IPS-NIHi11 (cell line): ENCODE measurements around the gene PRIMA1.

Experiments
- DNase-seq: peaks from one replicate; pipeline ENCODE4 v3.0.0; 2012; ENCODE audit warnings: mixed read lengths, low spot score

Gene PRIMA1

DNA sequence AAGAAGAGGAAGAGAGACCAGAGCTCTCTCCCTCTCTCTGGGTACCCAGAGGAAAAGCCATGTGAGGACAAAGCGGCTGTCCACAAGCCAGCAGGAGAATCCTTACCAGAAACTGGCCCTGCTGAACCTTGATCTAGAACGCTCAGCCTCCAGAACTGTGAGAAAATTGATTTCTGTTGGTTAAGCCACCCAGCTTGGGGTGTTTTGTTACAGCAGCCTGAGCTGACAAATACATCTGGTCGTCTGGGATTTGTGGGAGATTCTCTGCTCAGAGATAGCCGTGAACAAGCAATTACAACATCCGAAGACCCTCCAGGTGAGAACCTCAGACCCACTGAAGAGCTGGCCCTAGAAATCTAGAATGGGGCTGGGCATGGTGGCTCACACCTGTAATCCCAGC is 6.5 kb upstream of the PRIMA1 start:
- DNase-seq = no peak

DNA sequence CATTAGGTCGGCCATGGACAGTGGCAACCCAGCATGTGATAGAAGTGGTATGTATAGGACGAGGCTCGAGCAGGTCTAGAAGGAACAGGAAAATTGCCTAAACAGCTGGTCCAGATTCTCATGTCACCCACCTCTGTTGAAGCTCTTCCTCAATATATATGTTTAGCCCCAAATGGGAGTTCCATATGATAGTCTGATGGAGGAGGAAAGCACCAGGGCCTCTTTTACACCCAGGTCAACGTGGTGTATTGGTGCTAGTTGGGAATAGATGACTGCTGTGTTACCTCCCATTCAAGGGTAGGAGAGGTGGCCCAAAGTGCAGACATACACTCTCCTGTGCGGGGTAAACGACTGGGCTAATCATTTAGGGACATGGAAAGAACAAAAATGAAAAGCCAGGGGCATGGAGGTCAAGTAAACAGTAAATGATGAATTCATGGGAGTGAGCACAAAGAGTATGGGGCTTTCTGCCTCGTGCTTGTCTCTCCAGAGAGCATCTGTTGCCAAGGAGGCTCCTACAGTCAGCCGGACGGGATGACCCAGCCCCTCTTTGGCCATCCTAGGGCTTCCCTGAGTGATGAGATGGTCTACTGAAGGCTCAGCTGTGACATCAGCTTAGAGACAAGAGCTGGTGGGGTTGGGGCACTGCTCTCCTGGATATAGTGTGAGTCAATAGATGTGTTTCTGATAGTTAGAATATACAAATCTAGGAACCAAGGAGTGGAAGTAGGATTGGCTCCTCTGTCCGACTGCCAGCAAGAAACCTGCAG is 5.5 kb upstream of the PRIMA1 start:
- DNase-seq = no peak

DNA sequence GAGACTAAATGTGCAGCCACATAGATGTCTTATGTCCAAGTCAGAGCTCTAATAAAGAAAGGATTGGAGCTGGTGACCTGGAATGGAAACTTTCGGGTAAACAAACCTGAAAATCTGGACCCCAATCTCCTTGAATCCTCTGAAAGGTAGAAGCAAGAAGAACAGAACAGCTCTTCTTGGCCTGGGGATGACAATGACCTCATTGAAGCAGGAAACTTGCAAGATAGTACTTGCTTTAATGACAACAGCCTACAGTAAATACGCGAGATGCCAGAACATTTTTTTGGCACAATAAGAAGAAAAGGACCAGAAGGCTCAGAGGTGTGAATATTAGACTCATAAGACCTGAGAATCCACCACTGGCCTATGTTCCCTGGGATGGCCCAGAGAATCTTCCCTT is 4.1 kb upstream of the PRIMA1 start:
- DNase-seq = no peak

DNA sequence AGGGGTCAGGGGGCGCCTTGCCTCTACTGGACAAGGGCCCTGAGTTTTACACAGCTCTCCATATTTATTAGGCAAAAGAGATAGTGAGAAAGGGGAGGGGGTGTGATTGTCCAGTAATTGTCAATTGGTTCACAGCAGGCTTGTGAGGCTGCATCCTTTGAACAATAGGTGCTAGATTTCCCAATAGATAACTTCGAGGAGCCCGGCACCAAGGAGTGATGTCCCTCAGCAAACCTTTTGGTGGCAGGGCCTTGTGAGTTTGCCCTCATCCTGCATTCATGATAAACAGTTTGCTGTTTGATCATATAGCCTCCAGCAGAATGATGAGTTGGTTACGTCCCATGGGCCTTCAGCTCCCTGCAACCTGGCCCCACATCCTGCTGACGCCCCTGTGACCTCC is 2.7 kb upstream of the PRIMA1 start:
- no peak for DNase-seq

DNA sequence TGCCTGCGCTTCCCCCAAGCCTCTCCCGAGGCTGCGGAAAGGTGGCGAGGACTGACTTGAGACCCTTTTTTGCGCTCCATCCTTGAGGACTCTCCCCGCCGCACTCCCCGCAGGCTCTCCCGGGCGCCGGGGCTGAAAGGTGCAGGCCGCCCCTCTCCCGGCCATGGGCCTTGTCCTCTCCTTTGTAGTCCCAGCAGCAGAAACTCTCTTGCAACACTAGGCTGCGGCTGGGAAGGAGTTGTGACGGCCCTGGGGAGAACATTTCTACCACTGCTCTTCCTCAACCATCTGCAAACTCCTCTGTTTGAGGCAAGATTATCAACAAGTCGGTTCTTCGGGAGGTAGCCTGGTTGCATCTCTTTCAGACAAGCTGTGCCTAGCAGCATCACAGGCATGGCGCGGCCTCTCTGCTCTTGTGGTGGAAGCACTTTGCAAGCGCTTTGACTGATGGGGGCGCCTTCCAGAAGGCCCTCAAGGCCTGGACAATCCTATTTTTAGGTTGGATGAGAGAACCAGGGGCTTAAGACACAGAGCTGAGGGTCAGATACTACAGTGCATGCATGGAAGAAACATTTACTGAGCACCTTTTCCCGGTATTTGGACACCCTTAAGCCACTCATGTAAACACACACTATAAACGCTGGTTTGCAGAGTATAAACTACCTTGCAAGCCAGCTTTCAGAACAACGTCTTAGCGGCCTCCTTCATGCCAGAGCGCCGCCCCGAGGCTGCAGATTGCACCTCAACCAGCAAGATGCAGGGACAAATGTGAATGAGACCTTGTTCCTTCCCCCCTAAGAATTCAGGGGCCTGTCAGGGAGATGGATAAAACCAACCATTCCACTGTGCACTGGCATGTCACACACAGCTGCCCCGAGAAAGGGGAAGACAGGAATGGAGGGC is 1.2 kb upstream of the PRIMA1 start:
- no peak for DNase-seq

DNA sequence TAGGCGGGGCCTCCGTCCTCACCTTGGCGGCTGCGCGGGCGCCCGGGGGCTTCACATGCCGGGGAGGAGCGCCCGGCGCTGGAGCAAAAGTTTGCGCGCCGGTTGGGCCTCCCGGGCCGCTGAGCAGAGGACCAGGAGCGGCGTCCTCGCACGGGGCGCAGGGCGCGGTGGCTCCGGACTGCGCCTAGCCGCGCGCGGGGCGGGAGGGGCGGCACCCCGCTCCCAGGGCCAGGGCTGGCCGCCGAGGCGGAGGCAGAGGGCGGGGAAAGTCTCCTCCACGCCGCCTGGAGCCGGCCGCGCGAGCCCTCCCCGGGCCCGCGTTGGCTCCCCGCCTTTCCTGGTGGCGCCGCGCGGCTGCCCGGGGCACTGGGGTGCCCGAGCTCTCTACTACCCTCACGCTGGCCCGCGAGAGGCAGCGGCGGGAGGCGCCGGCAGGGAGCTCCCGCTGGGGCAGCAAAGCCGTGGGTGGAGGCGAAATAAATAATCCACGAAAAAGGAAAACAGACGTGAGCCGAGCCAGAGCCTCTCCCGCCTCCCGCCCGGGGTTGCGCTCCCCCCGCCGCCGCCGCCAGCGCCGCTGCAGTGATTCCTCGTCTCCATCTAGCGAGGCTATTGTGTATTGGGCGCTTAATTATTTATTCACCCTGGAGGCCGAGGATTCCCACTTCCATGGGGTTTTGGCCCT is 400 bp upstream of the PRIMA1 start:
- peak; percentile 81 for DNase-seq

DNA sequence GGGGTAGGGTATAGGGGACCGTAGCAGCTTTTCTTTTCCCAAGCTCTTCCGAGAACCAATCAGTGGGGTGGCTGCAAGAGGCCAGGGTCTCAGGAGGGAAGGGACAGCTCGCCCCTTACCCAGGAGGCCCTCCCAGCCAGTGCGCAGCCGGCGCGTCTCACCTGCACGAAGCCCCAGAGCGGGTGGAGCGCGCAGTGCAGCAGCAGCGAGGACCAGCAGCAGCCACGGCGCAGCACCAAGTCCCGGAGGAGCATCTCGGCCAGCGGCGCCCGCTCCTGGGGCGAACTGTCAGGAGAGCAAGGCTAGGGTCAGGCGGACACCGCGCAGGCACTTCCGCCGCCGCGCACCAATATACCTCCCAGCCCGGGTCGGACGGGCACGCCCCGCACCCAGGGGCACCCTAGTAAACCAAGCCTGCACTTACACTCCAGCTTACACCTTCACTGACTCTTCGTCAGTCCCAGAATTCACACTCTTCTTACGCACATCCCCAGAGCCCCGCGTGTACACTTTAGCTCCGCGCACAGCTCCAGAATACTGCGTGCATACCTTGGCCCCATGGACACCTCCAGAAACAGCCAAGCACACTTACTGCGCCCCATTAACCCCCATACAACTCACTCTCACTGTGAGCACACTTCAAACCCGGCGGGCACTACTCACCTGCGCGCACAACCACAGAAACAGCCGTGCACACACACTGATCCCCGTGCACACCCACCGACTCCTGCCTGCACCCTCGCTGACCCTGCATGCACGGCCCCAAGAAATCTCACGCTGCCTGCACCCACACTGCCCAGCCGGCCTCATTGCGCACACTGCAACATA is 606 bp downstream of the PRIMA1 start:
- DNase-seq = peak; percentile 72

DNA sequence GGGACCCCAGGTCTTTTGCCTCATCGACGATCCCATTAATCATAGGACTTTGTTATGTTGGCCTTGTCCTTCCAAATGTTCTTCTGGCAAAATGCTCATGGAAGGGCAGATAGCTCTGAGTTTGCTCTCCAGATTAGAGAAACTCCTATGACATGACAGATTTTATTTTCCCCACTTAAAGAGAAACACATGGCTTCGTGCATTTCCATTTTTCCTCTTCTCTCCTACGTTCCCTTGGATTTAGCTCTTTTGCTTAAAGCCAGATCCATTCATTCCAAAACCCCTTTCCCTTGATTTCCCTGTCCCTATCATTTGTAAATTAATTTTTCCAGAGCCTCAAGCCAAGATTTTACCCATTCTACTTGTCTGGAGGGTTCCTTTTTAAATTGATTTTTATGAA is 2.9 kb downstream of the PRIMA1 start:
- DNase-seq = no peak

DNA sequence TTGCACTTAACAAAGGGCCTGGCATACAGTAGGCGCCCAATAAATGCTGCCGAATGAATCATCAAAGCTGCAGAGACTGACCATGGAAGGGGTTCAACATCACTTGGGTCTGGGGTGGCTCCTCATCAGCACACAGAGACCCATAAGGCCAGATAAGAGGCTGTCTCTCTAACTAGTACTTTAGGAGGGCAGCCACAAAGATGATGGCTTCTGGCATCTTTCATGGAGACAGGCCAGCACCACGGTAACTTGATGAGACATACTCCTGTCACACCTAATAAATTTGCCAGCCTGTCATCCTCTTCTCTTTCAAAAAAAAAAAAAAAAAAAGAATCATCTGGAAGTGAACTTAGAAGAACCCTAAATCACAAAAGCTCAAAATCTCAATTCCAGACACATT is 3.4 kb downstream of the PRIMA1 start:
- no peak for DNase-seq

DNA sequence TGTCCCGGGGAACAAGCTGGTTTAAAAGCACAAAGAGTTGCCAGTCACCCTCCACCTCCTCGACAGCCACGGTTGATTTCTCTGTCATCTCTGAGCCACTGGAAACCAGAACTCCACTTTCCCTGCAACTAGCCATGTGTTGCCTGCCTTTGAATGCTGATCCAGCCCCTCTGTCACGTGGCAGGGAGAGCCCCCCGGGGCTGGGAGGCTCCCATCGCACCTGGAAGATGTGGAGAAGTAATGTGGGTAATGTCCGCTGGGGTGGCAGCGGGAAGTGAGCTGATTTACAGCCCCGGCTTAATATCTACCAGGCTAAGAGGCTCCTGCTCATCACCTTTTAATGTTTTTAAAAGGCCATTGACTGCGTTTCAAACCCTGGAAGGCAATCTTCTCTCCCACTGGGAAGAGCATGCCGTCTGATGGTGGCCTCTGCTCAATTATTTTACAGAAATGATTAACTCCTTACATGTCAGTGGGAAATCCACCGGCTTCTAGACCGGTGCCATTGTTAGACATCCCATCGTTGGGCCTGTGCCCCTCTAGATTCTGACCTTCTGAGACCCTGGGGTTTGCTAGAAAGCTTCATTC is 7.4 kb downstream of the PRIMA1 start:
- no peak for DNase-seq

DNA sequence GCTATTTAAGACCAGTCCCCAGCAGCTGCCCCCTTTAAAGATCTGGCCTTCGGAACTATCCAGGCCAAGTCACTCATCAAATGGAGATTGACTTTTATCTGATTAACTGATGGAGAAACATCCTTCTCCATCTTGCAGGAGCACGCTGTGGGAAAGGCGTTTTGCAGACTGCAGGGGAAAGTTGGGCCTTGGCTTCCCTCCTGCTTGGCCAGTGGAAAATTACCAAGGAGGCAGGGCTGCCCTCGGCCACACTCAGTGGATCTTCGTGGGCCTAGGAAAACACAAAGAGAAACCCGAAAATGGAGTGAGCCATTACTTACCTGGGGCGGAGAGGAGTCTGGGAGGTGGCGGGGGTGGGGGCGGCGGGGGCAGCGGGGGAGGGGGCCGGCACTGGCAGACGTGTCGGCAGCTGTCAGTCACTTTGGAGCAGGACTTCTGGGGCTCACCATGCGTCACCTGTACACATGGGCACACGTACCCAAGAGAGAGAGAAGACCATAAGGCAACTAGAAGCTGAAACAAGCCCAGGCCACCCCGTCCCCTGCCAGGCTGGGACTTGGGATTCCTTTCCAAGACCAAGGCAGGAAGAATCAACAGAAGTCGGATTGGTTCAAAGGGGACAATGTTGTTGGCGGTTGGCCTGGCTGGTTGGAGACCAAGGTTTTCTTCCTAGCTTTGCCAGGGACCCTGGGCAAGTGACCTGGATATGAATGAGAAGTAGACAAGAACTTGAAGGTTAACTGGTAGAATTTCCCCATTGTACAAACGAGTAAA is 9.2 kb downstream of the PRIMA1 start:
- DNase-seq = no peak

DNA sequence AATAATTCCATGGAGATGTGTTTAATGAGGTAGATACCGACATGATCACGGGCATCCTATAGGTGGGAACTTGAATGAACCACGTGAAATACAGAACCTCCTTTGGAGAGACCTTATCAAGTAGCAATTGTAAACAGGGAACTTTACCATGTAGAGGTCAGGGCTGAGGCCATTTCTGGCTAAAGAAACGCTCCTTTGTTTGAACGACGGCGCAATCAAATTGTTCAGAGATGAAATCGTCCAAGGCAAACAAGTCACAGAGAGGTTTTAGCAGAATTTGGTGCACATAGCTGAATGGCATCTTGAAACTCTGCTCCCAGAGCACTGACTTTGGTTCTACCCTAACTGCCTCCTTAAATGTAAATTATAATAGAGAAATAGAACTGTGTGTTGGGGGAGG is 9.8 kb downstream of the PRIMA1 start:
- DNase-seq = no peak

DNA sequence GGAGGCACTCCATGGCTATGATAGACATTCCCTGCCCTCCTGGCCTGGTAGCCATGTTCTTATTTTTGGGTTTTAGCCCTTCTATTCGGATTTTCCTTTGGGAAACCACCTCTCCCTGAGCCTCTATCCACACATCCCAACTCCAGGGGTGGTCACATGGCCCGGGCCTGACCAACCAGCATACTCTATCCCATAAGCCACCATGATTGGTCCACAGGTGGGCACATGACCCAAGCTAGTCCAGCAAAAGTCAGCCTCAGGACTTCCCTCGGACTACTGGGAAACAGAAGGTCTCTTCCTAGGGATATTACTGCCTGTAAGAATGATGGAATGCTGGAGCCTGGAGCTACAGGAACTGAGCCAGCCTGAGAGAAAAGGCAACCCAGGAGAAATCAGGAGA is 12.5 kb downstream of the PRIMA1 start:
- DNase-seq = peak; percentile 39

DNA sequence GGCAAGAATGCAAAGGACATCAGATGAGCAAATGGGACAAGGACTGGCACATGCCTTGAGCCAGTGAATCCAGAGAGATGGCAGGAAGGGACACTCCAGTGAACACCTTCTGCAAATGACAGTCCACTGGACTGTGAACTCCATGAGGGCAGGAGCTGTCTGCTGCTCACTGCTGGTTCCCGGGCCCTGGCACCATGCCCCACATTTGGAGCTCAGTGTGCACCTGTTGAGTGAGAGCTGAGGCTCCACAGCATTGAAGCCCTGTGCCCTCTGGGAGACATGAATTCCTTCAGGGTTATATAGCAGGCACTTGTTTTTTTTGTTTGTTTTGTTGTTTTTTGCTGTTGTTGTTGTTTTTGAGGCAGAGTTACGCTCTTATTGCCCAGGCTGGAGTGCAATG is 13.1 kb downstream of the PRIMA1 start:
- DNase-seq = no peak

DNA sequence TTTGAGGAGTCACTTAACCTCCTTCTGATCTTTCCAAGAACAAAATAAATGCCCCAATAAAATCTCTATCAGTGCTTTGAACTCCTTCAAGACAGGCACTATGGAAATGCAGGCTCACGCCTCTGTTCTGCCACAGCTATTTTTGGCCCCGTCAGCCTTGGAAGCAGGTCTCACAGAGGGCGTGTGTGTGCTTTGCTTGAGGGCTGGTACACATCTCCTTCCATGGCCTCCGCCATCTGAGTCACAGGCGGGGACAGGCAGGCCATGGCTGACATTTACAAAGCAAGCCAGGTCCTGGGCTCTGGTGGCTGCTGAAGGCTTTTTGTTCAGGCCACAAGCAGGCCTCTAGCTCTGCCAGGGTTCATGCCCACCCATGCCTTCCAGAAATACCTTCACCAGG is 16.0 kb downstream of the PRIMA1 start:
- DNase-seq = no peak

DNA sequence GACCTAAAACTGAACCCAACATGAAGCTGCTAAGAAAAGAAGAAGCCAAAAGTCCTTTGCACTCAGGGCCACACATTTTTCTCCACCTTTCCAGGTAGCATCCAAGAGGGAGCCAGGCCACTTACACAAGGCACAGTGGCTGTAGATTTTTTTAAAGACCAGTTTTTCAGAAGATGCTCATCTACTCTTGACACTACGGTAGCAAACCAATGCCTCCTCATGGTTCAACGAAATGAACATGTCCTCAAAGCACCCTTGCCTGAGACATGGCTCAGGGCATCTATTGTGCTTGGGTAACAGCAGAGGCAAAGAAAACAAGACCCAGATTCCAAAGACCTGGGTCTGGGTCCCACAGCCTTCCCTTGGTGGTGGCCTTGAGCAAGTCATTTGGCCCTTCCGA is 22.3 kb downstream of the PRIMA1 start:
- no peak for DNase-seq

DNA sequence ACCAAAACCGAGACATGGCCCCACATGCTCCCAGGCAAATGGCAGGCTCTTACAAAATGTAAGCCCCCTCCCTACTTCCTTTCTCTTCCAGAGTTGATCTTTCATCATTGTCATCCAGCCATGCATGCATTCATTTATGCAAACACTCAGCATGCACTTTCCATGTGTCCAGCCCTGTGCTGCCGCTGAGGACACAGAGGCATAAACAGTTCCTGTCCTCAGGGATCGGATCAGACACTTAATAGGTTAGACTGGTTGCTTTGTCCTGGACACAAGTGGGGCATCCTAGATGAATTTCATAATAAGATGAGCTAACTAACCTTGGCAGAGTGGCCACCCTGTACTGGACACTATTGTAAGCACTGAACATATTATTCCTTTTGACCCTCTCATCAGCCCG is 23.1 kb downstream of the PRIMA1 start:
- DNase-seq = no peak

DNA sequence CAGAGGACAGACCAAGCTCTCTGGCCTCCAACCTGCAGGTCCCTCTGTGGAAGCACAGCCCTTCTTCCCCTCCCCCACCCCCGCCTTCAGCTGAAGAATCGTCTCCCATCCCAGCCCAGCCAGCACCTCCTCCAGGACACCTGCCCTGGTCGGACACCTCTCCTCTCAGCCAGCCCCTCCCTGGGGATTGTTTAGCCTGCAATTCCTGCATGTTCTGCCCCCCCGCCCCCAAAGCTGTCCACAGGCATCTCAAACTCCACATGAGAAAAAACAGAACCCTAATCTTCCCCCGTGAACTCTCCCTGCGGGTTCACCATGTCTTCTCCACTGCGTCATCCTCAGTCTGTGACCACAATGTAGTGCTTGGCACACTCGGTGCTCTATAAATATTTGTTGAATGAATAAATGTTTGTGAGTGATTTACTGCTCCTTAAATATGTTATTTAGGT is 24.1 kb downstream of the PRIMA1 start:
- DNase-seq = no peak

DNA sequence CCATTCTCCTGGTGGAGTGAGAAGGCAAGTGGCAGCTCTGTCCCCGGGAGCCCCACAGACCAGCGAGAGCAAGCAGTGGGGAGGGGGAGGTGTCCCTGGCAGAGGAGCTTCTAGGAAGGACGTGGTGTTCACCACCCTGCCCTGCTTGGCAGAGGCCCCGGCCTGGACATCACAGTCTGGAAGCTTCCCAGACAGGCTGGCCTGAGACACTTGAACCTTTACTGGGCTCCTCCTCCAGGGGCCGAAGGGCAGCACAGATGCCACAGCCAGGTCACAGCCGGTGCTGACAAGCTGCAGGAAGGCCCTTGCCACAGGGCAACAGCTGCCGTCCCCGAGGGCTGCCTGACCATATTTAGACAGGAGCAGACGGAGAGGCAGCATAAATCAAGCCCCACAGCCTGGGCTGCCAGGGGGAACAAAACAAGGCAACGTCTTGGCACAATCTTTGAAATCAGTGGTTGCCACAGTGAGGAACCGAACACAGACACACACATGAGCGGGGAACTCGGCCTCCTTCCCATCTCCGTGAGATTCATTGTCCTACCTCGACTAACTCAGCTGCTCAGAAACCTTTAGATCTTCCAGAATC is 28.5 kb downstream of the PRIMA1 start:
- DNase-seq = no peak

DNA sequence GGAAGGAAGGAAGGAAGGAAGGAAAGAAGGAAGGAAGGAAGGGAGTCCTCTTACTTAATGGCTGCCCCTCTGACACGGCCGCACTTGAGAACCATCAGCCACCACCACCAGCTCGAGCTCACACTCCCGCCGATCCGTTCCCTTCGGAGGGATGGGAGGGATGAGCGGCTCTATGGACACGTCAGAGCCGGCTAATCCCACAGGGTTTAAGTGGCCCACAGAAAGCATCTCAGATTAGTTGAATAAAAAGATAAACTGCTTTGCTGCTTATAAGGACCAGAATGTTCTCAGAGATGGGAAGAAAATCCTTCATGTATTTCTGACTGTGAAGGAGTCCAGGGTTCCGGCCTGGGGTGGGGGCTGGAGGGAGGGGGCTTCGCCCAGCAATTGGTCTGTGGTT is 31.1 kb downstream of the PRIMA1 start:
- no peak for DNase-seq
